Left lung (tissue), 14 donors: ENCODE data around the gene ZNF629. TPM values are rescaled to one million over a fixed set of nuclear protein-coding genes. Genes with fewer than 3 reads are reported as not detected.

Source experiments
- ATAC-seq: fragments of 200-7000 bp; cut with Tn5 transposase; one replicate; pipeline ENCODE4 v1.9.1; 2020; ENCODE audit warnings: moderate library complexity
- DNase-seq, 4 donors: peaks; one replicate each; pipeline ENCODE4 v3.0.0-alpha.2; 2013 to 2020
- H3K27ac ChIP-seq, 2 donors: fragments of 200-600 bp; sonication (generic) in 1 of 2; one replicate each; pipeline versions ENCODE4 v1.5.0 to v1.8.0; 2020 to 2021
- H3K27me3 ChIP-seq, 2 donors: fragments of 200-600 bp; sonication (generic) in 1 of 2; one replicate each; pipeline versions ENCODE4 v1.5.0 to v1.8.0; 2020 to 2021
- H3K36me3 ChIP-seq, 2 donors: fragments of 200-600 bp; sonication (generic) in 1 of 2; one replicate each; pipeline versions ENCODE4 v1.5.0 to v1.8.0; 2020 to 2021
- H3K4me1 ChIP-seq, 2 donors: fragments of 200-600 bp; one replicate each; pipeline ENCODE4 v1.8.0; 2021
- H3K4me3 ChIP-seq, 2 donors: fragments of 200-600 bp; sonication (generic) in 1 of 2; one replicate each; pipeline versions ENCODE4 v1.5.0 to v1.8.0; 2020 to 2021; ENCODE audit warnings: mild to moderate bottlenecking in 1 of 2
- H3K9me3 ChIP-seq, 2 donors: fragments of 200-600 bp; sonication (generic) in 1 of 2; one replicate each; pipeline versions ENCODE4 v1.5.0 to v1.8.0; 2020 to 2021
- CTCF ChIP-seq, 2 donors: fragments of 200-600 bp; sonication (generic) in 1 of 2; IDR thresholded peaks; one replicate each; pipeline versions ENCODE4 v1.5.0 to v1.8.0; 2021; ENCODE audit warnings: antibody characterized with exemption in 2 of 2
- intact Hi-C, 2 donors: fragments of 100-400 bp; cut with DNase I; formaldehyde crosslinking; loops; one replicate each; pipeline versions ENCODE4 v1.11.2 to v1.14.2; 2022
- long read RNA-seq, 12 donors: library from polyadenylated mRNA in 2 of 12; unstranded in 2 of 12; transcript quantifications; one replicate each; pipeline ENCODE4 v2.0.0 and lab custom pipeline, GENCODE V29; 2019 to 2026
- polyA plus RNA-seq, 6 donors: library from polyadenylated mRNA; unstranded; fragments of 120-200 nt; gene quantifications; one replicate each; pipeline ENCODE4 v1.2.1, GENCODE V29; 2013; ENCODE audit not compliant: insufficient read length in 6 of 6
- total RNA-seq, 2 donors: library from RNA; stranded (reverse); fragmentation: NEBNext Ultra II Directional; extraction: Animal tissue kit (Norgen Biotek cat#: 25700); gene quantifications; one replicate each; pipeline ENCODE4 v1.2.1, GENCODE V29; 2021
- donor health status: DM: no; HTN: yes; CAD: no.
- donor health status: DM: no; HTN: no; CAD: no.

ZNF629 gene
- total RNA-seq (10 to 100 TPM; 12.3 to 13.1 TPM), polyA plus RNA-seq (10 to 100 TPM; 17.8 to 22.8 (median 20.9) TPM)
- long read RNA-seq, donor 1, full-length matches to known transcripts: 9 of 9 reads
- long read RNA-seq, donor 1, partial matches to known transcripts: 0 of 9 reads
- long read RNA-seq, donor 1, other reads (novel, unspliced or antisense): 0 of 9 reads
- long read RNA-seq, donor 2, full-length matches to known transcripts: 7 of 7 reads
- long read RNA-seq, donor 2, partial matches to known transcripts: 0 of 7 reads
- long read RNA-seq, donor 2, other reads (novel, unspliced or antisense): 0 of 7 reads
- long read RNA-seq, donor 3, full-length matches to known transcripts: 4 of 4 reads
- long read RNA-seq, donor 3, partial matches to known transcripts: 0 of 4 reads
- long read RNA-seq, donor 3, other reads (novel, unspliced or antisense): 0 of 4 reads
- long read RNA-seq, donor 4, partial matches to known transcripts: 0 of 1 reads
- long read RNA-seq, donor 4, other reads (novel, unspliced or antisense): 1 of 1 reads
- long read RNA-seq, donor 5, full-length matches to known transcripts: 7 of 7 reads
- long read RNA-seq, donor 5, partial matches to known transcripts: 0 of 7 reads
- long read RNA-seq, donor 5, other reads (novel, unspliced or antisense): 0 of 7 reads
- long read RNA-seq, donor 6, full-length matches to known transcripts: 1 of 1 reads
- long read RNA-seq, donor 6, partial matches to known transcripts: 0 of 1 reads
- long read RNA-seq, donor 6, other reads (novel, unspliced or antisense): 0 of 1 reads
- long read RNA-seq, donor 7, full-length matches to known transcripts: 2 of 2 reads
- long read RNA-seq, donor 7, partial matches to known transcripts: 0 of 2 reads
- long read RNA-seq, donor 7, other reads (novel, unspliced or antisense): 0 of 2 reads
- long read RNA-seq, donor 8, full-length matches to known transcripts: 3 of 3 reads
- long read RNA-seq, donor 8, partial matches to known transcripts: 0 of 3 reads
- long read RNA-seq, donor 8, other reads (novel, unspliced or antisense): 0 of 3 reads
- long read RNA-seq, donor 9: 0 reads
- long read RNA-seq, donor 10: 0 reads
- long read RNA-seq, donor 11: 0 reads
- long read RNA-seq, donor 12, full-length matches to known transcripts: 3 of 3 reads
- long read RNA-seq, donor 12, partial matches to known transcripts: 0 of 3 reads
- long read RNA-seq, donor 12, other reads (novel, unspliced or antisense): 0 of 3 reads

DNA sequence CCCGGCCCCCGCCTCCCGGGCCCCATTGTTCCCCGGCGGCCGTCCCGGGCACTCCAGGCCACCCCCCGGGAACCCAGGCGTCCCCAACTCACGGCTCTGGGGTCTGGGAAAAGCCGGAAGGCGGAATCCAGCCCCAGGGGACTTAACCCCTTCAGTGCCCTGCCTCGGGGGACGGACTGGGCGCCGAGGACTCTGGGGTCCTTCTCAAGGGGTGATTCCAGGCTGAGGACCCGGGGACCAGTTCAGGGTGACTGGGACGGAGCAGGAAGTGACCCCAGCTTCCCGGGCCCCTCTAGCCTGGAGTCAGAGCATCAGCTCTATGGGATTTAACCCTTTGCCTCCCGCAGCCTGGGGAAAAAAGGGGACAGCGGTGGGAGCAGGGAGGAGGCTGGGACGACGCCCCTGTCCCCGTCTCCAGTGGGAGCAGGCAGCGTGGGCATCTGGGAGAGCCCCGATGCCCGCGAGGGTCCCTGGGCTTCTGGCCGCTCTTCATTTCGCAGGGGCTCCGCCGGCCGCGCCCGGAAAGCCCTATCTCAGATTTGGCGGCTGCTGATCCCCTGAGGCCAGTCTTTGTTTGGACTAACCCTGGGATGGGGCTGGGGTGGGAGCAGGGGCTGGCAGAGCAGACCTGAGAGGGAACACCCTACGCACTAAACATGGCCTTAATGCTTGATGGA, at the start of gene ZNF629:
ZNF629 (minus strand) TSS at position 270 of the 677 bp plus-strand sequence. CDS start 2,723 bp downstream, outside the sequence.
- H3K27me3 ChIP-seq: no peaks in the 10 kb centered on the region
- intact Hi-C loops: no loop called here
- ATAC-seq (peak; percentile 92), DNase-seq (peak in 3 of 4 donors; percentile 68 to 83 (median 81))
- peak within 1 kb of the TSS; percentile 79 to 86 for H3K4me3 ChIP-seq
- H3K36me3 ChIP-seq: peaks cover 0 to 23% of the 10 kb centered on the region in 2 donors
- no peaks in the 10 kb centered on the region for H3K9me3 ChIP-seq
- H3K4me1 ChIP-seq: peaks cover 0 to 34% of the 10 kb centered on the region in 2 donors
- no peak for TF ChIP-seq CTCF (IDR thresholded peaks at IDR 0.05)
- H3K27ac ChIP-seq: peak within 1 kb of the TSS; percentile 73 to 86

GRCh38 chr16:30834130-30834740, 47.2 kb upstream of the ZNF629 start:
- Histone ChIP-seq H3K4me1 (no peaks in the 10 kb centered on the region), H3K36me3 (no peaks in the 10 kb centered on the region), H3K9me3 (no peaks in the 10 kb centered on the region), H3K27ac (no peak overlapping the region), H3K27me3 (no peaks in the 10 kb centered on the region), H3K4me3 (no peak overlapping the region)
- intact Hi-C loops: no loop called here
- DNase-seq (peak in 1 of 4 donors; percentile 63), ATAC-seq (no peak)
- TF ChIP-seq CTCF (IDR thresholded peaks at IDR 0.05): no peak

GRCh38 chr16:30830072-30830417, 43.0 kb upstream of the ZNF629 start:
- ATAC-seq (no peak), DNase-seq (no peak)
- H3K36me3 ChIP-seq: no peaks in the 10 kb centered on the region
- no peaks in the 10 kb centered on the region for H3K4me1 ChIP-seq
- no peak overlapping the region for H3K27ac ChIP-seq
- no peaks in the 10 kb centered on the region for H3K9me3 ChIP-seq
- H3K4me3 ChIP-seq: no peak overlapping the region
- H3K27me3 ChIP-seq: no peaks in the 10 kb centered on the region
- intact Hi-C loops: no loop called here
- TF ChIP-seq CTCF (IDR thresholded peaks at IDR 0.05): no peak

GRCh38 chr16:30829130-30830071, 42.4 kb upstream of the ZNF629 start:
- DNase-seq (peak in 1 of 4 donors; percentile 77), ATAC-seq (peak; percentile 90)
- Histone ChIP-seq H3K4me3 (no peak overlapping the region), H3K9me3 (no peaks in the 10 kb centered on the region), H3K27me3 (no peaks in the 10 kb centered on the region), H3K27ac (no peak overlapping the region), H3K4me1 (no peaks in the 10 kb centered on the region), H3K36me3 (no peaks in the 10 kb centered on the region)
- no peak for TF ChIP-seq CTCF (IDR thresholded peaks at IDR 0.05)
- intact Hi-C loops: no loop called here
